HG03135 (cell line): ENCODE measurements around the gene INTS13.
"Not testable (repeated sequence)": the region's sequence is repeated elsewhere in the genome, so short reads cannot be mapped to it uniquely, and the experiment has no call there.

Experiments used
- ATAC-seq: cut with Tn5 transposase; IDR thresholded peaks from one replicate; pipeline ENCODE4 v1.9.1; 2021; ENCODE audit warnings: mild to moderate bottlenecking, moderate library complexity; ENCODE audit not compliant: unreplicated experiment

The INTS13 gene

GRCh38 chr12:26869908-26870459 lies 67.8 kb downstream of the INTS13 start:
- no peak for ATAC-seq

GRCh38 chr12:26869104-26869494 lies 68.7 kb downstream of the INTS13 start:
- ATAC-seq: no peak

- no peak for ATAC-seq
Measured at GRCh38 chr12:26868447-26869103, 69.2 kb downstream of the INTS13 start.

GRCh38 chr12:26867080-26867479 lies 70.7 kb downstream of the INTS13 start:
- ATAC-seq: no peak

GRCh38 chr12:26863515-26863914 lies 74.3 kb downstream of the INTS13 start:
- ATAC-seq: no peak

GRCh38 chr12:26862787-26863186 lies 75.0 kb downstream of the INTS13 start:
- not testable (repeated sequence) for ATAC-seq

- no peak for ATAC-seq
Measured at GRCh38 chr12:26861690-26862089, 76.1 kb downstream of the INTS13 start.

GRCh38 chr12:26857465-26858176 lies 80.2 kb downstream of the INTS13 start:
- ATAC-seq: no peak

- no peak for ATAC-seq
Measured at GRCh38 chr12:26855337-26855736, 82.4 kb downstream of the INTS13 start.
